Fibroblast of villous mesenchyme (primary cell): ENCODE results near the gene RASD1. TPM values are rescaled to one million over a fixed set of nuclear protein-coding genes. Genes with fewer than 3 reads are reported as not detected.

Experiments used
- DNase-seq: peaks from one replicate; pipeline ENCODE4 v3.0.0-alpha.2; 2010; ENCODE audit warnings: low read depth
- H3K4me3 ChIP-seq: 2 replicates; pipeline ENCODE4 v1.5.1; 2011; ENCODE audit warnings: low read depth, mild to moderate bottlenecking, low read length
- small RNA-seq: library from RNA; depleted of rRNA; stranded (forward); fragments of <200 nt; gene quantifications from one replicate; pipeline ENCODE3, GENCODE V24; 2012
- total RNA-seq: library from RNA; depleted of rRNA; stranded (reverse); fragments of >200 nt; gene quantifications from 2 replicates; pipeline ENCODE4 v1.2.3, GENCODE V29; 2012
- TF ChIP-seq, protein P1 (sequence below): IDR thresholded peaks from 2 replicates; pipeline ENCODE4 v1.5.1; 2012; ENCODE audit warnings: low read depth, mild to moderate bottlenecking, low read length; ENCODE audit not compliant: insufficient read depth

Gene RASD1
- total RNA-seq, 1 donor = 0.86 TPM

GRCh38 chr17:17445296-17445924, 50.8 kb downstream of the RASD1 start:
- no peak for DNase-seq
- H3K4me3 ChIP-seq = no peak overlapping the region
- TF ChIP-seq, protein P1, sequence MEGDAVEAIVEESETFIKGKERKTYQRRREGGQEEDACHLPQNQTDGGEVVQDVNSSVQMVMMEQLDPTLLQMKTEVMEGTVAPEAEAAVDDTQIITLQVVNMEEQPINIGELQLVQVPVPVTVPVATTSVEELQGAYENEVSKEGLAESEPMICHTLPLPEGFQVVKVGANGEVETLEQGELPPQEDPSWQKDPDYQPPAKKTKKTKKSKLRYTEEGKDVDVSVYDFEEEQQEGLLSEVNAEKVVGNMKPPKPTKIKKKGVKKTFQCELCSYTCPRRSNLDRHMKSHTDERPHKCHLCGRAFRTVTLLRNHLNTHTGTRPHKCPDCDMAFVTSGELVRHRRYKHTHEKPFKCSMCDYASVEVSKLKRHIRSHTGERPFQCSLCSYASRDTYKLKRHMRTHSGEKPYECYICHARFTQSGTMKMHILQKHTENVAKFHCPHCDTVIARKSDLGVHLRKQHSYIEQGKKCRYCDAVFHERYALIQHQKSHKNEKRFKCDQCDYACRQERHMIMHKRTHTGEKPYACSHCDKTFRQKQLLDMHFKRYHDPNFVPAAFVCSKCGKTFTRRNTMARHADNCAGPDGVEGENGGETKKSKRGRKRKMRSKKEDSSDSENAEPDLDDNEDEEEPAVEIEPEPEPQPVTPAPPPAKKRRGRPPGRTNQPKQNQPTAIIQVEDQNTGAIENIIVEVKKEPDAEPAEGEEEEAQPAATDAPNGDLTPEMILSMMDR = no peak

Small RNAs within 50 kb of the gene (small RNA-seq; reads per million reads assigned to genes)
- not detected for gene RF00019

Other genes with a start within 250 kb of the RASD1 start
- gene COPS3, start 215.1 kb downstream of the RASD1 start, total RNA-seq = 82.8 and 93.7 TPM in 2 replicates
- gene NT5M, start 193.0 kb downstream of the RASD1 start, total RNA-seq = 1.3 TPM in 2 replicates
- gene MED9, start 19.4 kb downstream of the RASD1 start, total RNA-seq = 11.2 and 12.2 TPM in 2 replicates
- 28.9 and 36.7 TPM in 2 replicates for gene PEMT, start 95.3 kb upstream of the RASD1 start, total RNA-seq
- 16.0 and 24.2 TPM in 2 replicates for gene RAI1, start 185.1 kb upstream of the RASD1 start, total RNA-seq